Measurements from ENCODE around the gene GBE1.

- TF ChIP-seq, protein P1, sequence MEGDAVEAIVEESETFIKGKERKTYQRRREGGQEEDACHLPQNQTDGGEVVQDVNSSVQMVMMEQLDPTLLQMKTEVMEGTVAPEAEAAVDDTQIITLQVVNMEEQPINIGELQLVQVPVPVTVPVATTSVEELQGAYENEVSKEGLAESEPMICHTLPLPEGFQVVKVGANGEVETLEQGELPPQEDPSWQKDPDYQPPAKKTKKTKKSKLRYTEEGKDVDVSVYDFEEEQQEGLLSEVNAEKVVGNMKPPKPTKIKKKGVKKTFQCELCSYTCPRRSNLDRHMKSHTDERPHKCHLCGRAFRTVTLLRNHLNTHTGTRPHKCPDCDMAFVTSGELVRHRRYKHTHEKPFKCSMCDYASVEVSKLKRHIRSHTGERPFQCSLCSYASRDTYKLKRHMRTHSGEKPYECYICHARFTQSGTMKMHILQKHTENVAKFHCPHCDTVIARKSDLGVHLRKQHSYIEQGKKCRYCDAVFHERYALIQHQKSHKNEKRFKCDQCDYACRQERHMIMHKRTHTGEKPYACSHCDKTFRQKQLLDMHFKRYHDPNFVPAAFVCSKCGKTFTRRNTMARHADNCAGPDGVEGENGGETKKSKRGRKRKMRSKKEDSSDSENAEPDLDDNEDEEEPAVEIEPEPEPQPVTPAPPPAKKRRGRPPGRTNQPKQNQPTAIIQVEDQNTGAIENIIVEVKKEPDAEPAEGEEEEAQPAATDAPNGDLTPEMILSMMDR (IDR thresholded peaks at IDR 0.05 in 4 of 5, conservative IDR thresholded peaks at IDR 0.05 in 1 of 5): no peak
- no peak for TF ChIP-seq POLR2A (IDR thresholded peaks at IDR 0.05)
Measured at GRCh38 chr3:81444817-81445460, 316.5 kb downstream of the GBE1 start.

Measured in gastrocnemius medialis (tissue), 4 donors.